Central memory CD4-positive, alpha-beta T cell (primary cell): ENCODE results near the gene PNRC2.

ENCODE experiments used
- DNase-seq: peaks from one replicate; pipeline ENCODE4 v3.0.0; 2022
- total RNA-seq, 3 experiments: gene quantifications; one replicate each; lab custom pipeline; 2026; lab: John Stamatoyannopoulos, UW

The PNRC2 gene
- total RNA-seq, result 174 to 225 (median 194) reads per million in 3 experiments

DNA sequence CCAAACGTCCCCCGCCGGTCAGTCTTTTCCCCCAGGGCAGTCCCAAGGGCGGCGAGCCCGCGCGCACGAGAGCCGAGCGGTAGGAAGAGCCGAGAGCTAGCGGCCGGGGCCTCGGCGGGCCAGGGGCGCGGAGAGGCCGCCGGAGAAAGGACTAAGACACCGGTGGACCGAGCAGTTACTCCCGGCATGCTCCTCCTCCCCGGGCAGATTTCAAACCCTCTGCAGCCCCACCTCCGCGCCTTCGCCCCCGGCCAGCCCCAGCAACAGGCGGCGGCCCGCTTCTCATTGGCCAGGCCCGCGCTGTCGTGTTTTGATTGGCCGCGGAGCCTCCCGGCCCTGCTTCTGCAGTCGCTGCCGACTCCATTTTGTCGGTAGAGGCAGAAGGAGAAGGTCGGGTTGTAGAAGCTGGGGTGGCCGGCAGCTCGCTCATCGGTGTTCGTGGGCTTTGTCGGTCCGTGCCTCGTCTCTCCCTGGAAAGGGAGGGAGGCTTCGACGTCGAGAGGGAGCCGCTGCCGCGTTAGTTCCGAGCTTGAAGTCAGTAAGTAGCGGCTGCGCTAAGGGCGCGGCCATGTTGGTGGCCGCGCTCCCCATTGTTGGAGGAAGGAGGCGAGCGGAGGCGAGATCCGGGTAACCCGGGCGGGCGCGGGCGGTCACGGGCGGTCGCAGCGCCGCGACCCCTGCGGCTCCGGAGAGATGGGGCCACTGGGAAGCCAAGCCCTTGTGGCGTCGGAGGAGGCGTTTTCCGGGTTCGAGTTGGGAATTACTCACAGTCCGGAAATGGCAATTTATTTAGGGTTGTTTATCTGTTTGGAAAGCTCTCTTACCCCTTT is at the start of gene PNRC2:
Gene PNRC2, plus strand, starts transcription at position 368 of the 830 bp plus-strand sequence. CDS start 1,630 bp downstream, outside the sequence.
- DNase-seq, result peak; percentile 96

DNA sequence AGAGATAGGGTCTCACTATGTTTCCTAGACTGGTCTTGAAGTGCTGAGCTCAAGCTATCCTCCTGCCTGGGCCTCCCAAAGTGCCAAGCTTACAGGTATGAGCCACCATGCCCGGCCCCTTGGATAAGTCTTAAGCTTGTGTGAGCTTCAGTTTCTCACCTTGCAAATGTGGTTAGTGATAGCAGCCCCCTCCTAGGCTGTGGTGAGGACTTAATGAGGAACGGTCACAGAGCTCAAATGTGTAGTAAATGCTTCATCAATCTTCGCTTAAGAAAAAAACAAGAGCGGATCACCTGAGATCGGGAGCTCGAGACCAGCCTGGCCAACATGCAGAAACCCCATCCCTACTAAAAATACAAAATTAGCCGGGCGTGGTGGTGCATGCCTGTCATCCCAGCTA is 49.5 kb upstream of the PNRC2 start:
- no peak for DNase-seq

GRCh38 chr1:23910553-23911246 is 48.9 kb upstream of the PNRC2 start:
- no peak for DNase-seq

DNA sequence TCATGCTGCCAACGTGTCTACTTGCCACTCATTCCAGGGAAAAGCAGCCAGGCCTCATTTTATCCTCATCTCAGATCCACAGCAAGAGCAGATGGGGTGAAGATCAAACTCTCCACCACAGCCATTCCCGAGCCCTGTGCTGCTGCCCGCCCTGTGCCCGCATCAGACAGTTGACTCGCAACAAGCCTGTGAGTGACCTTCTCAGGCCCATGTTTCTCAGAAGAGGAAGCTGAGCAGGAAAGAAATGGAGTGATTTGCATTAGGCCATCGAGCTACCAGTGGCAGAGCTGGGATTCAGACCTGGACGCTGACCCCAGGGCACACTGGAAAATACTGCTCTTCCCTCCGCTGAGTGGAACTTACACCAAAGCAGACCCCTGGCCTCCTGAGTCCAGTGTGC is 47.7 kb upstream of the PNRC2 start:
- DNase-seq, result no peak

- DNase-seq, result no peak
Measured at GRCh38 chr1:23913212-23913880, 46.3 kb upstream of the PNRC2 start, which contains the start of gene CNR2. CNR2 (minus strand) TSS chr1:23913362; CDS start chr1:23875617, 37,745 bp downstream.

DNA sequence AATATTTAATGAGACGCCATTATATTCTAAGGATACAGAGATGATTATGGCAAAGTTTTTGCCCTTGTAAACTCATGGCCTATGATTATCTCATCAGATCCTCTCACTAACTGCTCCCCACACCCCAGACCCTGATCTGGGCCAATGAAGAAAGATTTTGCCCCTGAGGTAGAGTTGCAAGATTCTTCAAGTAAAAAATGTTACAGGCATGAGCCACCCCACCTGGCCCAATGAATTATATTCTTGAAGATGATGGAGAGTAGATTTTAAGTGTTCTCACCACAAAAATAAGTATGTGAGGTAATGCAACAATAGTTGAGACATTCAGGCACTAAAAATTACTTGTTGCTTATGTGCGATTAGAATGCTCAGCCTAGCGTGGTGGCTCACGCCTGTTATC is 44.7 kb upstream of the PNRC2 start:
- no peak for DNase-seq

DNA sequence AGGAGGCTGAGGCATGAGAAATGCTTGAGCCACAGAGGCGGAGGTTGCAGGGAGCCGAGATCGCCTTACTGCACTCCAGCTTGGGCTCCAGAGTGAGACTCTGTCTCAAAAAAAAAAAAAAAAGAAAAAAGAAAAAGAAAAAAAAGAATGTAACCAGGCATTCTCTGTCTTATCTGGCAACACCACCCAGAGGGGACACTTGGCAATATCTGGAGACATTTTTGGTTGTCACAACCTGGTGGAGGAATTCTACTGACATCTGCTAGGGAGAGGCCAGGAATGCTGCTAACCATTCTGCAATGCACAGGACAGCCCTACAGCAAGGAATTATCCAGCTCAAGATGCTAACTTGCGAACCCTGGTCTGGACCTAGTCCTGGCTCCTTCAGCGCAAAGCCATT is 44.2 kb upstream of the PNRC2 start:
- no peak for DNase-seq

DNA sequence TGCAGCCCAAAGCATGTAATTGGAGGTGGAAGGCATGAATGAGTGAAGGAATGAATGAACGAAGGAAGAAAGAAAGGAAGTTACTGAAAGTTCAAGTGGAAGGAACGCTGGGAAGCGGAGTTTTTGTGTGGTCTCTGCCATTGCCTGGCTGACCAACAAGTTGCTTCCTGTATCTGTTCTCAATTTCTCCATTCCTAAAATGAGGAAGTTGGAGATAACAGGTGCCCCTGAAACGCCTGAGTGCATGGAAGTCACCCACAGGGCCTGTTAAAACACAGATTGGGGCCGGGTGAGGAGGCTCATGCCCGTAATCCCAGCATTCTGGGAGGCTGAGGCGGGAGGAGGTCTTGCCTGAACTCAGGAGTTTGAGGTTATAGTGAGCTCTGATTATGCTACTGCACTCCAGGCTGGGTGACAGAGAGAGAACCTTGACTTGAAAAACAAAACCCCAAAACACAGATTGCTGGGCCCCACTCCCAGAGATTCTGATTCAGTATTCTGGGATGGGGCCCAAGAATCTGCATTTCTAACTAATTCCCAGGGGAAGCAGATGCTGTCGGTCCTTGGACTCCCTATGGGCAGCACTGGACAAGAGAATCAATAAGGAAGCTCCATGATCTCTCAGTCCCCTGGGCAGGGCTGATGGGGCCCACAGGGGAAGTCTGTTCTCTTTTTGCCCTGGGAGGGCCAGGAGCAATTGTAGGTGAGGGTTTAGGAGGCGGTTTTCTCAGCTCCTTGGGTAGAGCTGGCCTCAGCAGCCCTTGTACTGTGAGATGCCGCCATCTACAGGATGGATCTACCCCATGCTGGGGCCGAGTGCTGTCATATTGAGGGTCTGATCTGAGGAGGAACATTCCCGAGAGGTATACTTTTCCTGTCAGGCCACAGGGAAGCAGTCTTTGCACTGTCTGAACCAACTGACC is 43.2 kb upstream of the PNRC2 start:
- DNase-seq, result peak; percentile 18

- DNase-seq, result no peak
Measured at GRCh38 chr1:23922321-23922943, 37.2 kb upstream of the PNRC2 start.

- DNase-seq, result no peak
Measured at GRCh38 chr1:23923592-23924499, 35.8 kb upstream of the PNRC2 start.

DNA sequence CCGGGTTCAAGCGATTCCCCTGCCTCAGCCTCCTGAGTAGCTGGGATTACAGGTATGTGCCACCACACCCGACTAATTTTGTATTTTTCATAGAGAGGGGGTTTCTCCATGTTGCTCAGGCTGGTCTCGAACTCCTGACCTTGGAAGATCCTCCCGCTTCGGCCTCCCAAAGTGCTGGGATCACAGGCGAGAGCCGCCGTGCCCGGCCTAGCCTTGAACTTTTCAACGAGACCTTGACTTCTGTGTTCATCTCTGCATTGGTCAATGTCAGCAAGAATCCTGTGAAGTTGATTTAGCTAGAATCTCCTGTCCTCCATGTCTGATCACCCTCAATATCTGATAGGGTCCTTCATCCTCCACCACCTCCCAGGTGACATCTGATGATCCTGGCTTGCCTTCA is 35.0 kb upstream of the PNRC2 start:
- no peak for DNase-seq

DNA sequence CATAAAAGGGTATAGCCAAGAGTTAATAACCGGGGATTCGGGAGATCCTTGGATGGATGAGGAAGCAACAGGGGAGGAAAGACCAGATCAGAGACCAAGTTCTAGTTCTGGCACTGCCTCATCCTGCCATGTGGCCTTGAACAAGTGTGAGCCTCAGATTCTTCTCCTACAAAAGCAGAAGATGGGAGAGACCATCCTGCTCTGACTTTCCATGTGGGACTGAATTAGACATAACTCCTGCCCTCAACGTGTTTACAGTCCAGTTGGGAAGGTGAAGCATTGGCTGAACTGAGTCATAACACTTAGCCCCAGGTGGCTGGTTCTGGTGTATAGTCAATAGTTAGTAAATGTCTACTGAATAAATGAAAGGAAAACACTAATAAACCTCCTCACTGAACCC is 34.3 kb upstream of the PNRC2 start:
- no peak for DNase-seq

DNA sequence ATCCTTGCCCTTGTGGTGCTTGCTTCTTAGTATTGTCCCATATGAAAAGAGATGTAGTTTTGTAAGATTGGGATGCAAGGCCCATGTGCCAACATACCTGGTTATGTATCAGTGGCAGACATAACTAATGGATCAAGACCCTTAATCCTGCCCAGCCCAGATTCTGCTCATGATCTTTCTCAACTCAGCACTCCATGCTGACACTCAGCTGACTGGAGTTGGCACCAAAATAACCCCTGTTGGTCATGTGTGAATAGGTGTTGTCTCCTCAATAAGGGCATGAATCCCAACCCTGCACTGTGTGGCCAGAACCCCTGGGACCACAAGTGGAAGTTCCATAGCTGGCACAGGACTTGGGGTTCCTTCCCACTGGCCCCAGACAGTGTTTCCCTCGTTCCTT is 32.5 kb upstream of the PNRC2 start:
- DNase-seq, result no peak

GRCh38 chr1:23928789-23929188 is 30.8 kb upstream of the PNRC2 start:
- DNase-seq, result no peak

- DNase-seq, result no peak
Measured at GRCh38 chr1:23930270-23930669, 29.4 kb upstream of the PNRC2 start.

DNA sequence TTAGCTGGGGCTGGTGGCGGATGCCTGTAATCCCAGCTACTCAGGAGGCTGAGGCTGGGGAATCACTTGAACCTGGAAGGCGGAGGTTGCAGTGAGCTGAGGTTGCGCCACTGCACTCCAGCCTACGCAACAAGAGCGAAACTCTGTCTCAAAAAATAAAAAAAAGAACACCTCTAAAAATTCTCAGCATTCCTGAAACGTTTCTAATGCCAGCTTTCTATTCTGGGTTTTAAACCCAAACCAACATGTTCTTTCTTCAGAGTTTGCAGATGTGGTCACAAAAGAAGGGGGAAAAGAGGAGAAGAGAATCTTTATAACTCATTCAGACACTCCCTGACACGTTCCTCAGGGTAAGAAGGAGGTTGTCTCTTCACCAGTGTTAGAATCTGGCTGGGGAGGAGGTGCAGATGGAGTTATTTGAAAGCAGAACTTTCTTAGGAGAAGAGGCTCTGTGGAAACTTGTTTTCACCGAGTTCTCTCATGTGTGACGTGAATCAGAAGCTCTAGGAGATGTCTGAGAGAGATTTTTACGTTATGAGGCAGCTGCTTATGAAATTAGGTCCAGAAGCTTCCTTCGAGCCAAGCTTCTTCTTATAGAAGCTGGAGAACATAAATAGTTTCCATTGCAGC is 28.7 kb upstream of the PNRC2 start:
- DNase-seq, result no peak

GRCh38 chr1:23931491-23931880 is 28.1 kb upstream of the PNRC2 start:
- no peak for DNase-seq

DNA sequence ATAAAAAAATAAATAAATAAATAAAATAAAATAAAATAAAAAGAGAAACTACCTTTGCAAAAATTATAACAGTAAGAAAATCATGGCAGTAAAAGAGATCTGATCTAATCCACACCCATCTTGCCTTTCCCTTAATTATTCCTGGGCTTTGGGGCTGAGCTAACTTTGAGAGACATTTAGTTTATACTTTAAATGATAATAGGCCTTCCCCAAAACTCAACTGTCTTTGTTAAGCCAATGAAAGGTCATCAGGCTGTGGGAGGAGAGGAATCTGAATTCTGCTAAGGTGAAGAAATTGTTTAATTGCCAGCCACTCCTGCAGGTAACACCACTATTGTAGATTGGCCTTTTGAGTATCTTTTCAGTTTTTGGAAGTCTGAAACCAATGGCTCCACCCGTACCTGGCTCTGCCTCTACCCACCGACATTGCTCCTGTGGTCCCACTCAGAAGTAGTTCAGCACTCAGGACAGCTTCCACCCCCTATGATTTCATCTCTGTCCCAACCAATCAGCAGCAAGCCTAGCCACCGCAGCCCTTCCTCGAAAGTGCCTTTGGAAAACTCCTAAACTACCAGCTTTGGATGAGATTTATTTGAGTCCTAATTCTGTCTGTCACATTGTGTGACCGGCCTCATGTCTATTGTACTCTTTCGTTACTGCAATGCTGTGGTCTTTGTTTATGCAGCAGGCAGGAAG is 23.0 kb upstream of the PNRC2 start:
- DNase-seq, result no peak

GRCh38 chr1:23947366-23947765 is 12.3 kb upstream of the PNRC2 start:
- DNase-seq, result no peak

DNA sequence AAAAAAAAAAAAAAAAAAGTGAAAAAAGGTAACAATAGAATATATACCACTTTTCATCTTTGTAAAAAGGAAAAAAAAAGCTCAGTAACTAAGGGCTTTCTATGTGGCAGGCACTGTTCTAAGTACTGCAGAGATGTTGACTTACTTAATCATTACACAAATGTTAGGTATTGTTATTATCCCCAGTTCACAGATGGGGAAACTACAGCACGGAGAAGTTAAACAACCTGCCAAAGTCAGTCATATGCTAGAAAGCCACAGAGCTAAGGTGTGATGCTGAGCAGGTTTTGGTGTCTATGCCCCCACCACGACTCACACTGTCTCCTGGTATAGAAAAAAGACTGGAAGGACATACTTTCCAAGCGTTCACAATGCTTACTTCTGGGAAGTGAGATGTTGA is 6.6 kb upstream of the PNRC2 start:
- DNase-seq, result no peak
